HL-60 (cell line): Measurements from ENCODE around the gene ULK2.

Experiments used
- DNase-seq, 2 experiments: peaks; one replicate each; pipeline ENCODE4 v3.0.0-alpha.2; 2010 to 2020; ENCODE audit warnings: low read depth in 1 of 2, low spot score in 1 of 2
- H3K27ac ChIP-seq: fragments of 250-450 bp; sonication (Bioruptor Pico); replicated peaks from 2 replicates; pipeline ENCODE4 v1.5.1; 2020; ENCODE audit warnings: mild to moderate bottlenecking, moderate library complexity
- H3K27me3 ChIP-seq: fragments of 250-450 bp; sonication (Bioruptor Pico); 2 replicates; pipeline ENCODE4 v1.5.1; 2021; ENCODE audit warnings: mild to moderate bottlenecking, moderate library complexity; ENCODE audit not compliant: insufficient read depth, poor library complexity, severe bottlenecking
- H3K4me3 ChIP-seq: replicated peaks from 2 replicates; pipeline ENCODE4 v1.5.1; 2011; ENCODE audit warnings: mild to moderate bottlenecking, control low read depth, low read length; ENCODE audit not compliant: insufficient read depth
- CTCF ChIP-seq: IDR thresholded peaks from one replicate; pipeline ENCODE4 v1.5.1; 2011; ENCODE audit warnings: low read length, control low read depth, inconsistent platforms; ENCODE audit not compliant: insufficient read depth
- GABPA ChIP-seq: IDR thresholded peaks from 2 replicates; pipeline ENCODE4 v1.6.1; 2012; ENCODE audit warnings: low read depth
- POLR2AphosphoS5 ChIP-seq: IDR thresholded peaks from 2 replicates; pipeline ENCODE4 v1.6.1; 2012; ENCODE audit warnings: low read depth
- REST ChIP-seq: IDR thresholded peaks from 2 replicates; pipeline ENCODE4 v1.6.1; 2012; ENCODE audit warnings: low read depth; ENCODE audit not compliant: insufficient replicate concordance
- SPI1 ChIP-seq: IDR thresholded peaks from 2 replicates; pipeline ENCODE4 v1.6.1; 2012; ENCODE audit warnings: low read depth, mild to moderate bottlenecking, borderline replicate concordance

Gene ULK2

GRCh38 chr17:19763416-19763815, 104.3 kb downstream of the ULK2 start:
- TF ChIP-seq SPI1: no peak
- TF ChIP-seq POLR2AphosphoS5: no peak
- no peak for TF ChIP-seq CTCF
- no peak for TF ChIP-seq REST
- no peak for TF ChIP-seq GABPA
- H3K4me3 ChIP-seq: no peak overlapping the region
- no peaks in the 10 kb centered on the region for H3K27me3 ChIP-seq
- DNase-seq: no peak
- H3K27ac ChIP-seq: no peak overlapping the region

- TF ChIP-seq SPI1: no peak
- TF ChIP-seq CTCF: no peak
- TF ChIP-seq REST: no peak
- TF ChIP-seq GABPA: no peak
- no peak for TF ChIP-seq POLR2AphosphoS5
- Histone ChIP-seq H3K4me3 (no peak overlapping the region), H3K27me3 (no peaks in the 10 kb centered on the region), H3K27ac (no peak overlapping the region)
- peak in 1 of 2 experiments; percentile 26 for DNase-seq
These were observed 105.2 kb downstream of the ULK2 start for GRCh38 chr17:19762515-19762961.

- TF ChIP-seq POLR2AphosphoS5: no peak
- TF ChIP-seq CTCF: no peak
- TF ChIP-seq SPI1: no peak
- no peak for TF ChIP-seq REST
- TF ChIP-seq GABPA: no peak
- DNase-seq: no peak
- H3K4me3 ChIP-seq: no peak overlapping the region
- no peak overlapping the region for H3K27ac ChIP-seq
- H3K27me3 ChIP-seq: no peaks in the 10 kb centered on the region
These were observed 107.0 kb downstream of the ULK2 start for GRCh38 chr17:19760746-19761145.
